K562 (cell line): ENCODE measurements around the gene HPN. TPM values are rescaled to one million over a fixed set of nuclear protein-coding genes. Genes with fewer than 3 reads are reported as not detected.
A peak's percentile ranks its signal among the peaks of the same experiment; 100 is the strongest.

Experiments used
- ATAC-seq: fragments of 200-7000 bp; cut with Tn5 transposase; 3 replicates; pipeline ENCODE4 v1.9.1; 2020; ENCODE audit warnings: moderate library complexity
- BruUV-seq: library from RNA; stranded (reverse); fragments of 400-500 nt; replicated peaks from 2 replicates; lab custom pipeline; 2021; lab: Mats Ljungman, UMichigan
- CTCF ChIA-PET: fragments of 300-600 bp; formaldehyde crosslinking; extraction: SDS; loops from one replicate; lab custom pipeline; 2021; ENCODE audit warnings: low intra/inter-chr PET ratio; lab: Yijun Ruan, JAX
- POLR2A ChIA-PET: fragments of 300-600, 350-650 bp; sonication (Branson Sonifier 250); formaldehyde crosslinking; extraction: SDS; loops from one replicate; lab custom pipeline; 2021; ENCODE audit warnings: antibody characterized with exemption, inconsistent platforms; lab: Yijun Ruan, JAX
- DNase-seq, 4 experiments: peaks; one replicate each; pipeline versions ENCODE4 v3.0.0 to v3.0.0-alpha.2; 2011 to 2018; ENCODE audit warnings: low spot score in 3 of 4, mixed read lengths in 3 of 4; ENCODE audit errors: extremely low read depth in 1 of 4
- FAIRE-seq: peaks from 2 replicates; lab custom pipeline; 2011; peaks lifted over from hg19 to GRCh38; lab: Jason Lieb, UNC
- H2AFZ ChIP-seq: 2 replicates; pipeline ENCODE4 v1.6.0; 2011; ENCODE audit warnings: low read depth, low read length, control low read depth, inconsistent platforms
- H3K27ac ChIP-seq: fragments of 200-600 bp; 3 replicates; pipeline ENCODE4 v1.8.0; 2011; ENCODE audit warnings: low read depth, mild to moderate bottlenecking, control low read depth, inconsistent platforms, low read length, moderate library complexity, mixed read lengths; ENCODE audit errors: extremely low read depth
- H3K27me3 ChIP-seq, 2 experiments: fragments of 300-600 bp in 1 of 2; 2 replicates in 1 of 2; 3 replicates in 1 of 2; pipeline versions ENCODE4 v1.6.0 to v1.8.0; 2011; ENCODE audit warnings: inconsistent platforms in 2 of 2, low read length in 2 of 2, mild to moderate bottlenecking in 1 of 2, mixed read lengths in 1 of 2, moderate library complexity in 1 of 2; ENCODE audit not compliant: control insufficient read depth in 2 of 2, insufficient read depth in 2 of 2
- H3K36me3 ChIP-seq: fragments of 300-600 bp; 3 replicates; pipeline ENCODE4 v1.8.0; 2011; ENCODE audit warnings: mild to moderate bottlenecking, low read length, inconsistent platforms; ENCODE audit not compliant: control insufficient read depth, insufficient read depth
- H3K4me1 ChIP-seq, 2 experiments: fragments of 200-600 bp in 1 of 2; replicated peaks in 1 of 2; 2 replicates in 1 of 2; 3 replicates in 1 of 2; pipeline versions ENCODE4 v1.5.1 to v1.8.0; 2011; ENCODE audit warnings: inconsistent platforms in 2 of 2, low read length in 2 of 2, mild to moderate bottlenecking in 1 of 2, mixed read lengths in 1 of 2, moderate library complexity in 1 of 2; ENCODE audit not compliant: control insufficient read depth in 2 of 2, insufficient read depth in 2 of 2
- H3K4me2 ChIP-seq: 2 replicates; pipeline ENCODE4 v1.6.1; 2011; ENCODE audit warnings: low read length, control low read depth, inconsistent platforms, mixed read lengths; ENCODE audit not compliant: insufficient read depth
- H3K4me3 ChIP-seq: fragments of 200-600 bp; sonication (generic), shearing (Covaris generic); 2 replicates; pipeline ENCODE4 v1.5.1; 2016; ENCODE audit warnings: control low read depth, inconsistent platforms
- H3K79me2 ChIP-seq: fragments of 200-600 bp; 3 replicates; pipeline ENCODE4 v1.8.0; 2011; ENCODE audit warnings: low read length, inconsistent platforms; ENCODE audit not compliant: control insufficient read depth, insufficient read depth
- H3K9ac ChIP-seq, 2 experiments: 2 replicates each; pipeline versions ENCODE4 v1.6.0 to v1.6.1; 2011; ENCODE audit warnings: low read depth in 2 of 2, low read length in 2 of 2, control low read depth in 1 of 2, inconsistent platforms in 1 of 2, mild to moderate bottlenecking in 1 of 2, mixed read lengths in 1 of 2; ENCODE audit not compliant: insufficient read depth in 1 of 2
- H3K9me1 ChIP-seq: one replicate; pipeline ENCODE4 v1.6.0; 2011; ENCODE audit warnings: inconsistent platforms, mild to moderate bottlenecking, low read length, moderate library complexity; ENCODE audit not compliant: control insufficient read depth, insufficient read depth
- H3K9me3 ChIP-seq: replicated peaks from 2 replicates; pipeline ENCODE4 v1.5.1; 2011; ENCODE audit warnings: low read depth, low read length, inconsistent platforms; ENCODE audit not compliant: control insufficient read depth, insufficient read depth
- H4K20me1 ChIP-seq: replicated peaks from 2 replicates; pipeline ENCODE4 v1.6.1; 2011; ENCODE audit warnings: low read length, inconsistent platforms, mixed read lengths; ENCODE audit not compliant: control insufficient read depth, insufficient read depth
- BMI1 ChIP-seq: fragments of 150-350 bp; IDR thresholded peaks from 2 replicates; pipeline ENCODE4 v1.6.1; 2014; ENCODE audit warnings: low read length
- CREM ChIP-seq: IDR thresholded peaks from 2 replicates; pipeline ENCODE4 v1.6.1; 2014; ENCODE audit warnings: antibody characterized with exemption, low read depth
- ELK1 ChIP-seq: sonication (generic); formaldehyde crosslinking; IDR thresholded peaks from 2 replicates; pipeline ENCODE4 v1.8.1; 2022; ENCODE audit warnings: missing genetic modification reagents
- HINFP ChIP-seq: fragments of 450-650 bp; conservative IDR thresholded peaks from 2 replicates; pipeline ENCODE4 v1.6.1; 2016; ENCODE audit warnings: missing genetic modification characterization, low read depth, mild to moderate bottlenecking, control low read depth, missing compliant biosample characterization
- KAT2B ChIP-seq: IDR thresholded peaks from one replicate; pipeline ENCODE4 v1.6.1; 2012; ENCODE audit warnings: low read depth, mild to moderate bottlenecking, control low read depth, inconsistent platforms, low read length, moderate library complexity
- NR2C1 ChIP-seq, 2 experiments: fragments of 450-650 bp; IDR thresholded peaks; 2 replicates each; pipeline ENCODE4 v1.6.1; 2017; ENCODE audit warnings: mild to moderate bottlenecking in 2 of 2, antibody characterized with exemption in 1 of 2, inconsistent platforms in 1 of 2, missing compliant biosample characterization in 1 of 2, missing genetic modification characterization in 1 of 2
- PCBP1 ChIP-seq: fragments of 200-400 bp; formaldehyde crosslinking; IDR thresholded peaks from 2 replicates; pipeline ENCODE4 v1.6.1; 2018; ENCODE audit warnings: mild to moderate bottlenecking, low read depth, low read length; ENCODE audit not compliant: poor library complexity, severe bottlenecking
- POLR2G ChIP-seq: fragments of 200-400 bp; formaldehyde crosslinking; IDR thresholded peaks from 2 replicates; pipeline ENCODE4 v1.6.1; 2017; ENCODE audit warnings: low read depth, mild to moderate bottlenecking, antibody characterized with exemption, low read length, moderate library complexity
- RBFOX2 ChIP-seq: fragments of 200-400 bp; formaldehyde crosslinking; IDR thresholded peaks from 2 replicates; pipeline ENCODE4 v1.6.1; 2017; ENCODE audit warnings: low read depth, mild to moderate bottlenecking, low read length, moderate library complexity
- RBM25 ChIP-seq: fragments of 200-400 bp; formaldehyde crosslinking; IDR thresholded peaks from 2 replicates; pipeline ENCODE4 v1.6.1; 2018; ENCODE audit warnings: low read length, low read depth, moderate library complexity; ENCODE audit not compliant: severe bottlenecking
- SMARCB1 ChIP-seq: IDR thresholded peaks from 2 replicates; pipeline ENCODE4 v1.6.1; 2011; ENCODE audit warnings: improper control_type of control experiment, low read depth; ENCODE audit not compliant: insufficient read length
- ZNF146 ChIP-seq: IDR thresholded peaks from one replicate; pipeline ENCODE4 v1.6.1; 2018; ENCODE audit warnings: missing compliant biosample characterization; ENCODE audit not compliant: unreplicated experiment
- ZNF184 ChIP-seq: sonication (generic); formaldehyde crosslinking; IDR thresholded peaks from 2 replicates; pipeline ENCODE4 v1.5.0; 2020; ENCODE audit warnings: missing genetic modification reagents
- WGBS: fragments of 100-300 bp; shearing (Covaris generic); methylation state at CpG from one replicate; pipeline ENCODE4 v1.1.6; 2016; ENCODE audit warnings: low coverage, mixed read lengths; ENCODE audit not compliant: insufficient coverage; ENCODE audit errors: missing lambda C conversion rate; 5-methylcytosine and 5-hydroxymethylcytosine counted together
- in situ Hi-C: fragments of 300-500 bp; cut with MboI; formaldehyde crosslinking; loops from 4 replicates; pipeline ENCODE4 v1.15.0; 2018; ENCODE audit warnings: inconsistent platforms, mixed read lengths
- intact Hi-C: fragments of 100-400 bp; cut with micrococcal nuclease; formaldehyde crosslinking; loops from 2 replicates; pipeline ENCODE4 v1.14.2; 2022
- polyA plus RNA-seq, 8 experiments: library from polyadenylated mRNA; depleted of rRNA in 4 of 8; stranded (reverse) in 5 of 8; unstranded in 3 of 8; fragments of >200 nt; fragmentation: Nextera tagmentation in 2 of 8; fragmentation: Illumina TruSeq in 1 of 8; extraction: Ambion mirVana in 2 of 8; extraction: Trizol in 1 of 8; gene quantifications; 2 replicates each; pipeline versions ENCODE4 v1.2.1 to v1.2.3, GENCODE V29; 2011 to 2014; ENCODE audit warnings: inconsistent platforms in 1 of 8, missing spikeins in 1 of 8
- total RNA-seq, 7 experiments: library from RNA; depleted of rRNA in 6 of 7; stranded (reverse); fragments of >200 nt in 6 of 7; fragmentation: Illumina TruSeq in 2 of 7; extraction: Trizol in 2 of 7; gene quantifications; 2 replicates each; pipeline versions ENCODE4 v1.2.1 to v1.2.3, GENCODE V29; 2011 to 2021; ENCODE audit warnings: low replicate concordance in 1 of 7
- TF ChIP-seq, protein P1 (sequence below): fragments of 250-450 bp; sonication (Bioruptor Pico); IDR thresholded peaks from 2 replicates; pipeline ENCODE4 v1.8.0; 2022; ENCODE audit warnings: inconsistent platforms
- TF ChIP-seq, protein P2 (sequence below): sonication (generic); formaldehyde crosslinking; IDR thresholded peaks from 2 replicates; pipeline ENCODE4 v1.8.0; 2022; ENCODE audit warnings: mild to moderate bottlenecking, missing genetic modification reagents

HPN gene
- total and polyA plus RNA-seq, 9 of the 15 experiments (the other 6 are each of a cell fraction or from before 2014, with no cell fraction given): 0.10 to 0.20 TPM; not detected in 7

DNA sequence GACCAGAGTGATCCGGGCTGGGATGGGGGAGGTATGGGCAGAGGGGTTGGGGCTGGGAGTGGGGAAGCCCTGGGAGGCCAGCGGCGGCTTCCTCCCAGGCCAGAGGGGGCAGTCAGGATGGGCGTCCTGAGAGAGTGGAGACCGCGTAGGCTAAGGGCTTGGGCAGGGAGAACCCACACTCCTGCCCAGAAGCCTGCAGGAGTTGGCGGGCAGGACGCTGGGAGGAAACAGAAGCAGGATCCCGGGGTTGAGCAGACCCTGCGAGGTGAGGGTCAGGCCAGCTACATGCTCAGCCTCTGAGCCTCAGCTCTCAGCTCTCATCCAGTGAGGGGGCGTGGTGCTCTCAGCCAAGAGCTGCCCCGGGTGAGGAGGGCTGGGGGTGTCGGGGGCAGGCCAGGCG is 19.1 kb upstream of the HPN start (continued):
- TF ChIP-seq, protein P1, sequence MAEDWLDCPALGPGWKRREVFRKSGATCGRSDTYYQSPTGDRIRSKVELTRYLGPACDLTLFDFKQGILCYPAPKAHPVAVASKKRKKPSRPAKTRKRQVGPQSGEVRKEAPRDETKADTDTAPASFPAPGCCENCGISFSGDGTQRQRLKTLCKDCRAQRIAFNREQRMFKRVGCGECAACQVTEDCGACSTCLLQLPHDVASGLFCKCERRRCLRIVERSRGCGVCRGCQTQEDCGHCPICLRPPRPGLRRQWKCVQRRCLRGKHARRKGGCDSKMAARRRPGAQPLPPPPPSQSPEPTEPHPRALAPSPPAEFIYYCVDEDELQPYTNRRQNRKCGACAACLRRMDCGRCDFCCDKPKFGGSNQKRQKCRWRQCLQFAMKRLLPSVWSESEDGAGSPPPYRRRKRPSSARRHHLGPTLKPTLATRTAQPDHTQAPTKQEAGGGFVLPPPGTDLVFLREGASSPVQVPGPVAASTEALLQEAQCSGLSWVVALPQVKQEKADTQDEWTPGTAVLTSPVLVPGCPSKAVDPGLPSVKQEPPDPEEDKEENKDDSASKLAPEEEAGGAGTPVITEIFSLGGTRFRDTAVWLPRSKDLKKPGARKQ (CRISPR knock-in tag): no peak
- TF ChIP-seq, protein P2, sequence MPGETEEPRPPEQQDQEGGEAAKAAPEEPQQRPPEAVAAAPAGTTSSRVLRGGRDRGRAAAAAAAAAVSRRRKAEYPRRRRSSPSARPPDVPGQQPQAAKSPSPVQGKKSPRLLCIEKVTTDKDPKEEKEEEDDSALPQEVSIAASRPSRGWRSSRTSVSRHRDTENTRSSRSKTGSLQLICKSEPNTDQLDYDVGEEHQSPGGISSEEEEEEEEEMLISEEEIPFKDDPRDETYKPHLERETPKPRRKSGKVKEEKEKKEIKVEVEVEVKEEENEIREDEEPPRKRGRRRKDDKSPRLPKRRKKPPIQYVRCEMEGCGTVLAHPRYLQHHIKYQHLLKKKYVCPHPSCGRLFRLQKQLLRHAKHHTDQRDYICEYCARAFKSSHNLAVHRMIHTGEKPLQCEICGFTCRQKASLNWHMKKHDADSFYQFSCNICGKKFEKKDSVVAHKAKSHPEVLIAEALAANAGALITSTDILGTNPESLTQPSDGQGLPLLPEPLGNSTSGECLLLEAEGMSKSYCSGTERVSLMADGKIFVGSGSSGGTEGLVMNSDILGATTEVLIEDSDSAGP (CRISPR knock-in tag): no peak
- peak; percentile 48 for TF ChIP-seq PCBP1

- intact Hi-C loops: no loop called here
- no peak for FAIRE-seq
- TF ChIP-seq ELK1 (CRISPR knock-in tag): no peak
- 0 out of 2 replicates have a peak, but pooled peaks have one; percentile 3 for TF ChIP-seq RBFOX2
- no peak for TF ChIP-seq KAT2B
- no peak for TF ChIP-seq NR2C1 (IDR thresholded peaks at IDR 0.05)
- TF ChIP-seq NR2C1 (tag; IDR thresholded peaks at IDR 0.05): no peak
- TF ChIP-seq RBM25: no peak
- no peak for TF ChIP-seq SMARCB1
- TF ChIP-seq CREM: no peak
- TF ChIP-seq BMI1: no peak
- TF ChIP-seq ZNF146 (CRISPR knock-in tag): no peak
- TF ChIP-seq ZNF184 (CRISPR knock-in tag): no peak
- 0 out of 2 replicates have a peak, but pooled peaks have one; percentile 35 for TF ChIP-seq POLR2G
- no peak for TF ChIP-seq HINFP
- TF ChIP-seq, all 486 proteins: peak for 2
- no peak overlapping the region for H2AFZ ChIP-seq
- H3K79me2 ChIP-seq: no peaks in the 10 kb centered on the region
- no peak overlapping the region; a peak in 1 of 4 replicates for H3K9ac ChIP-seq
- no peaks in the 10 kb centered on the region for H3K9me1 ChIP-seq
- WGBS: 91% methylated on average over 11 of the region's 19 CpGs
- DNase-seq: no peak
- H3K9me3 ChIP-seq: no peaks in the 10 kb centered on the region
- no peaks in the 10 kb centered on the region for H4K20me1 ChIP-seq
- no peak overlapping the region for H3K4me3 ChIP-seq
- H3K4me1 ChIP-seq: peaks cover 0 to 5% of the 10 kb centered on the region in 2 experiments; a peak in 1 of 5 replicates
- POLR2A ChIA-PET: interaction anchor here (0.6 kb wide), 1 partner anchor 179 kb away, joined by 3 read pairs; no protein-coding TSS in a partner anchor
- no peak overlapping the region for H3K4me2 ChIP-seq
- H3K27ac ChIP-seq: no peak overlapping the region
- no peak for ATAC-seq
- peaks cover 94% of the 10 kb centered on the region for H3K36me3 ChIP-seq
- BruUV-seq: no TSS peak
- H3K27me3 ChIP-seq: no peaks in the 10 kb centered on the region
- in situ Hi-C loops: no loop called here
- CTCF ChIA-PET: no interaction called here
These were observed 18.1 kb upstream of the HPN start for GRCh38 chr19:35023428-35023827.
